Sigmoid colon (tissue), 4 donors: ENCODE data around the gene ARHGAP27.

ENCODE experiments used
- EP300 ChIP-seq, 4 donors: sonication (generic); formaldehyde crosslinking; IDR thresholded peaks; one replicate each; pipeline ENCODE4 v1.6.1; 2017; ENCODE audit warnings: antibody characterized with exemption in 4 of 4
- POLR2A ChIP-seq, 2 donors: fragments of 450-650 bp; IDR thresholded peaks; one replicate each; pipeline ENCODE4 v1.6.1; 2016; ENCODE audit warnings: antibody characterized with exemption in 2 of 2, mild to moderate bottlenecking in 2 of 2, moderate library complexity in 2 of 2
- POLR2AphosphoS5 ChIP-seq, 4 donors: sonication (generic); formaldehyde crosslinking; IDR thresholded peaks; one replicate each; pipeline ENCODE4 v1.6.1; 2017; ENCODE audit warnings: antibody characterized with exemption in 4 of 4
- TF ChIP-seq, protein P1 (sequence below), 4 experiments: fragments of 450-650 bp in 3 of 4; fragments of 200-600 bp in 1 of 4; IDR thresholded peaks; one replicate each; pipeline ENCODE4 v1.5.1; 2016 to 2019; ENCODE audit warnings: antibody characterized with exemption in 4 of 4, mild to moderate bottlenecking in 3 of 4, moderate library complexity in 2 of 4

DNA sequence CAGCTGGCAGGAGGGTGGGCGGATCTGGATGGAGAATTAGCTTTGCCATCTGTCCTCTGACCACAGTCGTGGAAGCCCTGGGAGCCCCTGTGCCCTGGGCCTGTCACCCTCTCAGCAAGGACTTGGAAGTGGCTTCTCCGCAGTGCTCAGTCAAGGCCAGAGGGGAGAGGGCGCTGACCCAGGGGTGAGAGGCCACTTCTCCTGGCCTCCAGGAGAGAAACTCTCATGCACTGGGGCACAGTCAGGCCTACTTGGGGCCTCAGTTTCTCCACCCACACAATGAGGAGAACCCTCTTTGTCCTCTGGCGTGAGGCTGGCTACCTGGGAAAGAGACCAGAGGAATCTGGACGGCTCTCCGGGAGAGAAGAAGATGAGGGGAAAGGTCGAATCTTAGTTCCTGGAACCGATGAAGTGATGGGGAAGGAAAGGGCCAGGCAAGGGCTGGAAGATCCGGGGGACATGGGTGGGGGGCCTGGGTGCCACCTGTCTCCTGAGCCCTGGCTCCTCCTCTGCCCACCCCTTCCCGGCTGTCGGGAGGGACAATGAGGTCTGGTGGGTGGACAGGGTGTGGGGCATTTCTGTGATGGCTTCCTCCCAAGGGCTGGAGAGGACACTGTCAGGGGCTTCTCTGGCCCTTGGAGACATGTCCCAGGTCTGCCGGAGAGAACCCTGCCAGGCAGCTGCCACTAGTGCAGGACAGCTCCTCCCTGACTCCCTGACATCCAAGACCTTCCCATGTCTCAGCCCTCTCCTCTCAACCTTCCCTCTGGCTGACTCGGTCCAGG lies 9.0 kb upstream of the ARHGAP27 start:
- TF ChIP-seq POLR2A (IDR thresholded peaks at IDR 0.05), result no peak
- TF ChIP-seq, protein P1, sequence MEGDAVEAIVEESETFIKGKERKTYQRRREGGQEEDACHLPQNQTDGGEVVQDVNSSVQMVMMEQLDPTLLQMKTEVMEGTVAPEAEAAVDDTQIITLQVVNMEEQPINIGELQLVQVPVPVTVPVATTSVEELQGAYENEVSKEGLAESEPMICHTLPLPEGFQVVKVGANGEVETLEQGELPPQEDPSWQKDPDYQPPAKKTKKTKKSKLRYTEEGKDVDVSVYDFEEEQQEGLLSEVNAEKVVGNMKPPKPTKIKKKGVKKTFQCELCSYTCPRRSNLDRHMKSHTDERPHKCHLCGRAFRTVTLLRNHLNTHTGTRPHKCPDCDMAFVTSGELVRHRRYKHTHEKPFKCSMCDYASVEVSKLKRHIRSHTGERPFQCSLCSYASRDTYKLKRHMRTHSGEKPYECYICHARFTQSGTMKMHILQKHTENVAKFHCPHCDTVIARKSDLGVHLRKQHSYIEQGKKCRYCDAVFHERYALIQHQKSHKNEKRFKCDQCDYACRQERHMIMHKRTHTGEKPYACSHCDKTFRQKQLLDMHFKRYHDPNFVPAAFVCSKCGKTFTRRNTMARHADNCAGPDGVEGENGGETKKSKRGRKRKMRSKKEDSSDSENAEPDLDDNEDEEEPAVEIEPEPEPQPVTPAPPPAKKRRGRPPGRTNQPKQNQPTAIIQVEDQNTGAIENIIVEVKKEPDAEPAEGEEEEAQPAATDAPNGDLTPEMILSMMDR (IDR thresholded peaks at IDR 0.05), result no peak
- no peak for TF ChIP-seq POLR2AphosphoS5 (IDR thresholded peaks at IDR 0.05)
- no peak for TF ChIP-seq EP300 (IDR thresholded peaks at IDR 0.05)
